ENCODE data around the gene KCNJ6.

Gene KCNJ6

DNA sequence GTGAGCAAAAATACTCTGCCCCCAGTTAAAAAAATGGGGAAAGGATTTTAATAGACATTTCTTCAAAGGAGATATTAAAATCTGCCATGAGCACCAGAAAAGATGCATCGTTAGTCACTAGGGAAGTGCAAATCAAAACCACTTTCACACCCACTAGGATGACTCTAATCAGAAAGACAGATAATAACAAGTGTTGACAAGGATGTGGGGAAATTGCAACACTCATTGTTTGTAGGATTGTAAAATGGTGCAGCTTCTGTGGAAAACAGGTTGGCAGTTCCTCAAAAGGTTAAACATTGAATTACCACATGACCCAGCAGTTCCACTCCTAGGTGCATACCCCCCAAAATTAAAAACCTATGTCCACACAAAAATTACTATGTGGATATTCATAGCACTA lies 112.3 kb downstream of the KCNJ6 start (continued):
- TF ChIP-seq, protein P1, sequence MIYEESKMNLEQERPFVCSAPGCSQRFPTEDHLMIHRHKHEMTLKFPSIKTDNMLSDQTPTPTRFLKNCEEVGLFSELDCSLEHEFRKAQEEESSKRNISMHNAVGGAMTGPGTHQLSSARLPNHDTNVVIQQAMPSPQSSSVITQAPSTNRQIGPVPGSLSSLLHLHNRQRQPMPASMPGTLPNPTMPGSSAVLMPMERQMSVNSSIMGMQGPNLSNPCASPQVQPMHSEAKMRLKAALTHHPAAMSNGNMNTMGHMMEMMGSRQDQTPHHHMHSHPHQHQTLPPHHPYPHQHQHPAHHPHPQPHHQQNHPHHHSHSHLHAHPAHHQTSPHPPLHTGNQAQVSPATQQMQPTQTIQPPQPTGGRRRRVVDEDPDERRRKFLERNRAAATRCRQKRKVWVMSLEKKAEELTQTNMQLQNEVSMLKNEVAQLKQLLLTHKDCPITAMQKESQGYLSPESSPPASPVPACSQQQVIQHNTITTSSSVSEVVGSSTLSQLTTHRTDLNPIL (CRISPR knock-in tag; IDR thresholded peaks at IDR 0.05; ENCODE audit: low read depth) = no peak
- no peak for TF ChIP-seq ZFP30 (CRISPR knock-in tag; IDR thresholded peaks at IDR 0.05)
- no peak for TF ChIP-seq TOX (CRISPR knock-in tag; IDR thresholded peaks at IDR 0.05; ENCODE audit: borderline replicate concordance)
- no peak for TF ChIP-seq RARB (CRISPR knock-in tag; IDR thresholded peaks at IDR 0.05)
- TF ChIP-seq CSRNP3 (CRISPR knock-in tag; IDR thresholded peaks at IDR 0.05) = no peak

GRCh38 chr21:37803101-37803651 lies 113.1 kb downstream of the KCNJ6 start:
- TF ChIP-seq PPARA (CRISPR knock-in tag; IDR thresholded peaks at IDR 0.05; ENCODE audit: borderline replicate concordance) = no peak
- no peak for TF ChIP-seq RARB (CRISPR knock-in tag; IDR thresholded peaks at IDR 0.05)
- TF ChIP-seq CSRNP3 (CRISPR knock-in tag; IDR thresholded peaks at IDR 0.05) = no peak
- no peak for TF ChIP-seq BACH2 (CRISPR knock-in tag; IDR thresholded peaks at IDR 0.05; ENCODE audit: borderline replicate concordance)
- TF ChIP-seq, protein P1 (CRISPR knock-in tag; IDR thresholded peaks at IDR 0.05; ENCODE audit: low read depth) = no peak
- no peak for TF ChIP-seq ZNF8 (CRISPR knock-in tag; IDR thresholded peaks at IDR 0.05)
- TF ChIP-seq, protein P2, sequence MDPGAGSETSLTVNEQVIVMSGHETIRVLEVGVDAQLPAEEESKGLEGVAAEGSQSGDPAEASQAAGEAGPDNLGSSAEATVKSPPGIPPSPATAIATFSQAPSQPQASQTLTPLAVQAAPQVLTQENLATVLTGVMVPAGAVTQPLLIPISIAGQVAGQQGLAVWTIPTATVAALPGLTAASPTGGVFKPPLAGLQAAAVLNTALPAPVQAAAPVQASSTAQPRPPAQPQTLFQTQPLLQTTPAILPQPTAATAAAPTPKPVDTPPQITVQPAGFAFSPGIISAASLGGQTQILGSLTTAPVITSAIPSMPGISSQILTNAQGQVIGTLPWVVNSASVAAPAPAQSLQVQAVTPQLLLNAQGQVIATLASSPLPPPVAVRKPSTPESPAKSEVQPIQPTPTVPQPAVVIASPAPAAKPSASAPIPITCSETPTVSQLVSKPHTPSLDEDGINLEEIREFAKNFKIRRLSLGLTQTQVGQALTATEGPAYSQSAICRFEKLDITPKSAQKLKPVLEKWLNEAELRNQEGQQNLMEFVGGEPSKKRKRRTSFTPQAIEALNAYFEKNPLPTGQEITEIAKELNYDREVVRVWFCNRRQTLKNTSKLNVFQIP (CRISPR knock-in tag; IDR thresholded peaks at IDR 0.05; ENCODE audit: borderline replicate concordance, low read depth) = no peak
- TF ChIP-seq TOX (CRISPR knock-in tag; IDR thresholded peaks at IDR 0.05; ENCODE audit: borderline replicate concordance) = no peak
- TF ChIP-seq ZNF565 (CRISPR knock-in tag; conservative IDR thresholded peaks at IDR 0.05; ENCODE audit: low read depth) = no peak
- no peak for TF ChIP-seq ZFP30 (CRISPR knock-in tag; IDR thresholded peaks at IDR 0.05)
- no peak for TF ChIP-seq SNAI2 (CRISPR knock-in tag; IDR thresholded peaks at IDR 0.05)
- TF ChIP-seq, protein P3, sequence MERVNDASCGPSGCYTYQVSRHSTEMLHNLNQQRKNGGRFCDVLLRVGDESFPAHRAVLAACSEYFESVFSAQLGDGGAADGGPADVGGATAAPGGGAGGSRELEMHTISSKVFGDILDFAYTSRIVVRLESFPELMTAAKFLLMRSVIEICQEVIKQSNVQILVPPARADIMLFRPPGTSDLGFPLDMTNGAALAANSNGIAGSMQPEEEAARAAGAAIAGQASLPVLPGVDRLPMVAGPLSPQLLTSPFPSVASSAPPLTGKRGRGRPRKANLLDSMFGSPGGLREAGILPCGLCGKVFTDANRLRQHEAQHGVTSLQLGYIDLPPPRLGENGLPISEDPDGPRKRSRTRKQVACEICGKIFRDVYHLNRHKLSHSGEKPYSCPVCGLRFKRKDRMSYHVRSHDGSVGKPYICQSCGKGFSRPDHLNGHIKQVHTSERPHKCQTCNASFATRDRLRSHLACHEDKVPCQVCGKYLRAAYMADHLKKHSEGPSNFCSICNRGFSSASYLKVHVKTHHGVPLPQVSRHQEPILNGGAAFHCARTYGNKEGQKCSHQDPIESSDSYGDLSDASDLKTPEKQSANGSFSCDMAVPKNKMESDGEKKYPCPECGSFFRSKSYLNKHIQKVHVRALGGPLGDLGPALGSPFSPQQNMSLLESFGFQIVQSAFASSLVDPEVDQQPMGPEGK (CRISPR knock-in tag; IDR thresholded peaks at IDR 0.05; ENCODE audit: borderline replicate concordance) = no peak
- TF ChIP-seq ZC3H10 (CRISPR knock-in tag; IDR thresholded peaks at IDR 0.05) = no peak
- TF ChIP-seq TSHZ2 (CRISPR knock-in tag; IDR thresholded peaks at IDR 0.05) = no peak
- no peak for ATAC-seq

- ATAC-seq = no peak
- TF ChIP-seq TCF4 (CRISPR knock-in tag; IDR thresholded peaks at IDR 0.05; ENCODE audit: borderline replicate concordance) = no peak
- no peak for TF ChIP-seq BACH2 (CRISPR knock-in tag; IDR thresholded peaks at IDR 0.05; ENCODE audit: borderline replicate concordance)
- TF ChIP-seq CSDC2 (CRISPR knock-in tag; IDR thresholded peaks at IDR 0.05) = no peak
- TF ChIP-seq ISL1 (CRISPR knock-in tag; IDR thresholded peaks at IDR 0.05) = no peak
- TF ChIP-seq ESRRG (CRISPR knock-in tag; IDR thresholded peaks at IDR 0.05) = no peak
- no peak for TF ChIP-seq ZNF8 (CRISPR knock-in tag; IDR thresholded peaks at IDR 0.05)
- no peak for TF ChIP-seq ZNF70 (CRISPR knock-in tag; IDR thresholded peaks at IDR 0.05)
- no peak for TF ChIP-seq OSR1 (CRISPR knock-in tag; IDR thresholded peaks at IDR 0.05)
- TF ChIP-seq TSHZ2 (CRISPR knock-in tag; IDR thresholded peaks at IDR 0.05) = no peak
- TF ChIP-seq TOX (CRISPR knock-in tag; IDR thresholded peaks at IDR 0.05; ENCODE audit: borderline replicate concordance) = no peak
- TF ChIP-seq ZFP3 (CRISPR knock-in tag; IDR thresholded peaks at IDR 0.05) = no peak
- no peak for TF ChIP-seq PPARA (CRISPR knock-in tag; IDR thresholded peaks at IDR 0.05; ENCODE audit: borderline replicate concordance)
- no peak for TF ChIP-seq ZC3H10 (CRISPR knock-in tag; IDR thresholded peaks at IDR 0.05)
Measured at GRCh38 chr21:37800456-37801061, 115.7 kb downstream of the KCNJ6 start.

Measured in SK-N-SH treated with all-trans-retinoic acid at 6 μM for 48 hours (cell line).